Endometrial microvascular endothelial cells (primary cell): ENCODE measurements around the gene AQP4. TPM values are rescaled to one million over a fixed set of nuclear protein-coding genes. Genes with fewer than 3 reads are reported as not detected.

ENCODE experiments used
- in situ Hi-C: cut with HindIII; loops from 2 replicates; pipeline ENCODE4 v1.10.0; 2017; ENCODE audit warnings: low sequenced_read_pairs, low pct_unique_long_range_greater_than_20kb; ENCODE audit errors: inconsistent ontology term
- total RNA-seq: library from RNA; depleted of rRNA; stranded (reverse); fragments of >200 nt; gene quantifications from one replicate; pipeline ENCODE4 v1.2.3, GENCODE V29; 2015; ENCODE audit errors: inconsistent ontology term

Gene AQP4
- total RNA-seq, 1 donor from 2014 or later: not detected

DNA sequence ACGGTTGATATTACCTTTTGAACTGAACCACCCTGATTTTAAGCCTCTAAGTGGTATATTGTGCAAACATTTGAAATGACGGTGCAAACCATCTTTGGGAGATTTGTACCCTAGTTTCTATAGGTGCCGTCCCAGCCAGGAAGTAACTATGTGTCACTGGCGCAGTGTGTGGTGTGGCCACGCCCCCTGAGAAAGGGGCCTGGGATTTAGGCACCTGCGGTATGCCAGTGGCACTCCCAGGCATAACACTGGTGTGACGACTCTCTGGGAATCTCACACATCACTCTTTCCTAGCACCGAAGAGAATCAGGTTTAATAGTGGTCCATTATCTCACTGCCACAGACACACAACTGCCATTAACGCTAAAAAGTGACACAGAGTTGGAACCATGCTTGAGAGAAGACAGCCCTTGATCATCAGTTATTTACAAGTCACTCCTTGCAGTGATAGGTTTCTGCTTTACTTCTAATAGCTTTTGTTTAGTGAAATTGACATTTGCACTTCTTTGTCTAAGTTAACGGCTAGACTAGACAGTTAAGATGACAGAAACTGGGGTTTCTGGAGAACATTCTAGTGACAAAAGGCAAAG, 11.1 kb downstream of the AQP4 start:
- in situ Hi-C loops: no loop called here

DNA sequence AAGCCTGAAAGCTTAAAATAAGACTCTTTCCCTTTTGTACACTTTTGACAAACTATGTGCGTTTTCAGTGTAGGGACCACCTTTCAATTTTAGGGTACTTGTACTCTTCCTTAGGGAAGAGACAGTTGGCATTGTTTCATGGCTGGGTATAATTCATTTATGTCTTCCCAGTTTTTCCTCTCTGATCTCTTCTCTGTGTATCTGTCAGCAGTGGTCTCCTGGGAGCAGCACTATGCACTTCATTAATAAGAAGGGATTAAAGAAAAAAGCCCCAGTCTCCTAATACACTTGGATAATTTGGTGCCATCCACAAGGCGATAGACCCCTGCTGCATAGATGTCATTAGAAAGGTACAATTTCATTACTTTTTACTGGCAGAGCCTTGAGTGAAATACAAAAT, 12.1 kb downstream of the AQP4 start:
- in situ Hi-C loops: no loop called here

DNA sequence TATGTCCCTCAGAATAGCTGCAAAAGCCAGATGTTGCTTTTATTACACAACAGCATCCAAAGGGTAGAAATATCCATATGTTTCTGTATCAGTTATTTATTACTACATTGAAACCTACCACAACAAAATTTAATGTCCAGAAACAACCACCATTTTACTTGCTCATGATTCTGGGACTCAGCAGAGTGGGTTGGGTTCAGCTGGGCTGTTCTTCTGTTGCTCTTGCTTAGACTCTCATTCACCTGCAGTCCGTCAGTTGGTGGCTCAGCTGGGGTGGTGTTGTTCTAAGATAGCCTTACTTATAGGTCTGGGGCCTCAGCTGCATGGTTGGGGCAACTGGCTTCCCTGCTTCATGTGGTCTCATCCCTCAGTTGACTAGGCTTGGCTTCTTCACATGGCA, 21.7 kb downstream of the AQP4 start:
- in situ Hi-C loops: no loop called here

DNA sequence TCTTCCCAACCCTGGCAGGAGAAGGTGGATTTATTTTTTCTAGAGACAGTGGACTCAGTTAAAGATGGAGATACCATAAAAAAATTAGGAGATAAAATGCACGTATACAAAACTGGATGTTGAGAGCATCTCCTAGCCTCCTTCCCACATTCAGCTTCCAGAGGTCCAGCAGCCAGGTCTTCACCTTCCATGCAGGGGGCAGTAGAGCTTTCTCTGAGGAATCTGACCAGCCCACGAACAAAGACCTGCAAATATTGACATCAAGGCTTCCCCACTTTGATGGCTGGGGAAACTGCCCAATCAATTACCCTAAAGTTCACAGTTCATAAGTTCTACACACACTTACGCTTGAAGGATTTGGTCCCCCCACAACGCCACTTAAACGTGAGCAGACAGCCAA, 24.5 kb downstream of the AQP4 start:
- in situ Hi-C loops: no loop called here

DNA sequence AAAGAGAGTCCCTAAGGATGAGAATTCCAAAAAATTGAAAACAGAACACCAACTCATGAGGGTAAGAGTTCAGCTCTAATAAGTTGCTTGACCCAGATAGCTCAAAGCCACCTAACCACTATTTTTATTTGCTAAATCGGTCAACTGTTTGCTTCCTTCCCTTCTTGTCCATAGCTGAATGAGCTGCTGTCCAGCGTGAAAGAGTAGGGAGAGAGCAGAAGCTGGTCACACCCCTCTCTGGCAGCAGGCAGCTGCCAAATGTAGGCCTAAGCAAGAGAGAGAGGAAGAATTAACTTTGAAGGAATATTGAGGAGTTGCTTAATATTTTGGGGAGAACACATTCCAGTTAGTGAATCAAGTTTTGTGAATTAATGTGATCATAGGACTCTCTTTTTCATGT, 25.9 kb downstream of the AQP4 start:
- in situ Hi-C loops: no loop called here

DNA sequence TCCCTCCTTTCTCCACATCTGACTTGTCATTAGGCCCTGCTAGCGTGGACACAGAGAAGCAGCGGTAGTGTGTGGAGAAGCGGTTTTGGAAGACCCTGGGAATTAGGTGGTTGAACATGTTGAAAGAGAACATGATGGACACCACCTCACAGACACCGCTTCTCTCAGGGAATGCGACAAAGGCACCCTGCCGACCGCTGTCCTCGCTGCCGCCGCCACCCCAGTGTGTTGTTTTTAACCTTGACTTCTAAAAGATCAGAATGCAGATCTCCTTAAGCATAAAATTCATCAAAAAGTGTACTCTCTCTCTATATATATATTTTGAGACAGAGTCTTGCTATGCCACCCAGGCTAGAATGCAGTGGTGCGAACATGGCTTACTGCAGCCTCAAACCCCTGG, 33.2 kb downstream of the AQP4 start:
- in situ Hi-C loops: no loop called here

DNA sequence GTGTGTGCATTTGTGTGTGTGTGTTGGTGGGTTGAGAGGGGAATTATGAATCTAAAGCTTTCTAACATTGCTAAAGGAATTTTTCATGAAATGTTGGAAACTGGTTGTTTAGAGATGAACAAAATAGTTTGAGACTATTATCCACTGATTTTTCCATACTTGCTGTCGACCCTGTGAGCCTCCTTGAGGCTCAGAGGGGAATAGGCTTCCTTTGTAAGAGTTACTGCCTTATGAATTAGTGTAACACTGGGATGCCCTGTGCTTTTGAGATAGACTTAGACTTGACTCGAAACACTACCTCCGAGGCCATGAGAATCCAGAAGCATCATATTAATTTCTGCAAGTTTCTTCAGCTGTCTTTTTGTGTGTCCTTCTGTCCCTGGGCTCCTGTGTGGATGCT, 37.9 kb downstream of the AQP4 start:
- in situ Hi-C loops: no loop called here

DNA sequence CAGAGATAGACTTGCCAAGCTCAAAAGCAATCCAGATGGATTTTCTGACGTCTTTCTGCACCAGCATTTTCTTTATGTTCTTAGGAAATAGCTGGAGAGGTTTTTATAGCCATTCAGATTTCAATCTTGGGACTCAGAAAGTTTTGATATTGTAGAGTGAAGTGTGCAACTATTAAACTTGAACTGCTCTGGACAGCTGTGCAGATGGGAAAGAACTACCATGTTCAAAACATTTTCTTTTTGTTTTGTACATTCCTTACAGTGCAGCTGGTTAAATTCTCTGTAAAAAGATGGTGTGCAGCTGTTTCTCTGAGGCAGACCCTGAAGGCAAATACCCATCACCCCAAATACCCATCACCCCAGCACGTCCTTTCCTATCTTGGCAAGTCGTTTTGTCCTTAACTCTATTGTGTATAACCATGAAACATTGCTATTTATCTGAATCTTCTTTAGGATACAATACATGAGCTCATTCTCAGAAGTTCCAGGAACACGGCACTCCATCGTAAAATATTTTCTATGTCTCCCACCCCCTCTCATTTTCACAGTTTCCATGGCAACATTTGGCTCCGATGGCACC, 38.8 kb downstream of the AQP4 start:
- in situ Hi-C loops: no loop called here

DNA sequence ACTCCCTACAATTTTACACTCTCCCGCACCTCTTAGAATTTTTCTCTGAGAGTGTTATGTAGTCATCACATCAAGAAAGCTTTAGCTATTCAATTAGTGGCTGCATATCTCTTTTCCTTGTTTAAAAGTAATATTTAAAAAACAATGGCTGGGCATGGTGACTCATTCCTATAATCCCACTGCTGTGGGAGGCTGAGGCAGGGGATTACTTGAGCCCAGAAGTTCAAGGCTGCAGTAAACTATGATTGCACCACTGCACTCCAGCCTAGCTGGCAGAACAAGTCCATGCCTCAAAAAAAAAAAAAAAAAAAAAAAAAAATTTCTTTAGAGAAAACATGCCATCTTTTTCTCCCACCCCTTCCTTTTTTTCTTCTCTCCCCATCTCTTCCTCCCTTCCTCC, 44.3 kb downstream of the AQP4 start:
- in situ Hi-C loops: no loop called here

DNA sequence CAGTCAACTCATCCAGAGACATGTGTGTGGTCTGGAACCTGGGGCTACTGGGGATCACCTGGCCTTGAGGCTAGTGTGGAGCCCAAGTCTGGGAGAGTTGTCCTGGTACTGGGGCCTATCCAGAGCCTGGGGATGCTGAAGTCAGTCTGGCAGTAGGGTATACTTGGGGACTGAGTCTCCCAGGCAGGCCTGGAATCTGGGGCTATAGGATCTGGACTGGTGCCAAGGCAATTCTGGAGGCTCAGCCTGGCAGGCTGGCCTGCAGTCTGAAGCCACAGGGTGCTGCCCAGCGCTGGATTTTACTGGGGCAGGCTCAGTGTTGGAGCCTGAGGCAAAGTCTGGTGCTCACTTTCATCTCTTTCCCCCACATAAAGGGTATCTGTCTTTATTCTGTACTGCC, 46.5 kb downstream of the AQP4 start:
- in situ Hi-C loops: no loop called here

DNA sequence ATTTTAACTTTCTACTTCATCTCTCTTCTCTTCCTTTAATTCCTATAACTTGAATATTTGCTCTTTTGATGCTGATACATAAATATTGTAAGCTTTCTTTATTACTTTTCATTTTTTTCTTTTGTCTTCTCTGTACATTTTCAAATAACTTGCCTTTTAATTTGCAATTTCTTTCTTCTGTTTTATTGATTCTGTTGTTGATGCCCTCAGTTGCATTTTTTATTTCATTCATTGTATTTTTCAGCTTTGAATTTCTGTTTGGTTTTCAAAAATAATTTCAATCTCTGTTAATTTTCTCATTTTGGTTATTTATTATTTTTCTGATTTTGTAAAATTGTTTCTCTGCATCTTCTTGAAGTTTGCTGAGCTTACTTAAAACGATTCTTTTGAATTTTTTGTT, 47.0 kb downstream of the AQP4 start:
- in situ Hi-C loops: no loop called here

DNA sequence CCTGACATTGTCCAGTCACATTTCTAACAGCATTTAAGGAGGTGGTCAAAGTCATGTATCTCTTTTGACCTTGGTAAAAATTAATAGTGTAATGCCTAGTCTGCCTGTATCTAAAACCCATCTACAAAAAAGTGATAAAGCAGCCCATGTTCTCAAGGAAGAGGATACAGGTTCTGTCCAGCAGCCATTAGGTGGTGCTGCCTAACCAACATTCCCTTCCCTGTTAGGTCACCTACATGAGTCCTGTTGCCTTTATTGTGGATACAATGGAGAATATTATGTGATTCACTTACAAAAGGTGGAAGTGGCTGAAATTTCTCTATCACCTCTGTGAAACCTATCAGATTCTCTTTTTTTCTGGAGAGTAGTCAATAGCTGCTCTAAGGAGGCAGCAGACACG, 52.5 kb downstream of the AQP4 start:
- in situ Hi-C loops: no loop called here

DNA sequence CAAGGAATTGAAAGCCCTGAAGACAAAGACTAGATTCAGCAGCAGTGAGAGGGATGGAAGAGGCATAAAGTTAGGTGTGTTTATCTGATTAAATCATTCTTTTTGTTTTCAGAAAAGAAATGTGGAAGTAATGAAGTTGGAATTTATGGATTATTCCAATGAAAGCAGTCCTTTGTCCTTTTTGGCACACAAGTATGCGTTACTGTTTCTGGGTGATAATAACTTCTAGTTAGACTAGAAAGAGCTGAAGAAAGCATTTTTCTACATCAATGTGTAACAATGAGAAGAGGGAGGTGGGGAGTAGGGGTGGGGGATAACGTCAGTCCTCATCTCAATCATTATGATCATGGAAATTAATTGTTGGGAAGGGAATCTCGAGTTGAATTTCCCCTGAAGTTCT, 53.0 kb downstream of the AQP4 start:
- in situ Hi-C loops: no loop called here

DNA sequence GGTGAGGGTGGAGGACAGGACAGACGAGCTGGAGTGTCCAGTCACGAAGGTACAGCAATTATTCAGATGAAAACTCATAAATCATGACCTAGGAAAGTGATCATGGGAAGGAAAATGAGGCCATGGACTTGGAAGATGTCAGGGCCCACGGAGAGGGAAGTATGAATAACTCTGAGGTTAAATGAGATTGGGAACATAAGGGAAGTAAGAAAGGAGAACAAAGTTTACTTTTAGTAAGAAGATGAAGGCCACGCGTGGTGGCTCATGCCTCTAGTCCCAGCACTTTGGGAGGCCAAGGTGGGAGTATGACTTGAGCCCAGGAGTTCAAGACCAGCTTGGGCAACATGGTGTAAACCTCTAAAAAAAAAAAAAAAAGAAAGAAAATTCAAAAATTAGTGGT, 56.2 kb downstream of the AQP4 start:
- in situ Hi-C loops: no loop called here

DNA sequence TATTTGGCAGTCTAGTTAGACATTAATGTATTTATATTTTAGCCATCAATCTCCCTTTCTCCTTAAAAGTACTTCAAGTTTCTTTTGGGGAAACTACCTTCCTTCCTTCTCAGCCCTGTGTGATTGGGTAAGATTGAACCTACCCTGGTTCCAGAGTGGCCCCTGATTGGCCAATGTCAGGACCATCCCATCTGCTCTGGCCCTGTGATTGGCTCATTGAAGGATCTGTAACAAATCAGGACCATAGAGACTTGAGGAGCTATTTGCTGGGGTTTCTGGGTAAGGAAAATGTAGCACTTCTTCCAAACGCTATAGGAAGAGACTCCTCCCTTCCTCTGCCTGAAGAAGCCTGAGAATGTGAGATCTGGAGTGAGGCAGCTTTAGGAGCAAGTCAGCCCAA, 59.3 kb downstream of the AQP4 start:
- in situ Hi-C loops: no loop called here

DNA sequence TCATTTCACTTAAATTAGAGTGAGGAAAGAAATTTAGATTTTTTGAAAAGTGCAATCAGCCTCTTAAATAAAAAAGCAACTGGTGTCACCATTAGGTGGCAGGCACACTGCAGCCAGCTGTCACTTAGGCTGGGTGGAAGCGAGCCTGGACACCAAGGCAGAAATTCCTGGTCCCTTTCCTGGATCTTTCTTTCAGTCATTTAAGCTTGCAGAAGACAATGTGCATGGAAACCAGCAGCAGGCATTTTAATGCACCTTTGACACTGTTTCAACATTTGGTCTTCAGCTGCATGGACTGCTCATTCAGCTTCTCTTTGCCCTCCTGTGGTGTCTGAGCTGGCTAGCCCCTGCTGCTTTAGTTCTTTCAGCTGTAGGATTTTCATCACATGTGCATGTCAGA, 61.0 kb downstream of the AQP4 start:
- in situ Hi-C loops: no loop called here

DNA sequence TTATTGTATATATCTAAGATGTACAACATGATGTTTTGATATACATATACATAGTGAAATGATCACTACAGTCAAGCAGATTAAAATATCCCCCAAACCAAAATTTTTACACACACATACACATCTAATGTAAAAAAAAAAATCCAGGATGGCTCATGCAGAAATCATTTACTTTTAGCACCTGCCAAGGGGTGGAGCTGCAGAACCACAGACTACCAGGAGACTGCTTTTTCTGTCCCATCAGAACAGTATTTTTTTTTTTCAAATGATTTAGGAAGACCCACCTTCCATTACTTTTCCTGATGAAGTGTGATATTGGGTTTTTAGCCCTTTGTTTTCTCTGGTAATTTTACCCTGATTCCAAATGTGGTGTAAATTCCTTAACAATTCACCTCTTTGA, 61.9 kb downstream of the AQP4 start:
- in situ Hi-C loops: no loop called here

DNA sequence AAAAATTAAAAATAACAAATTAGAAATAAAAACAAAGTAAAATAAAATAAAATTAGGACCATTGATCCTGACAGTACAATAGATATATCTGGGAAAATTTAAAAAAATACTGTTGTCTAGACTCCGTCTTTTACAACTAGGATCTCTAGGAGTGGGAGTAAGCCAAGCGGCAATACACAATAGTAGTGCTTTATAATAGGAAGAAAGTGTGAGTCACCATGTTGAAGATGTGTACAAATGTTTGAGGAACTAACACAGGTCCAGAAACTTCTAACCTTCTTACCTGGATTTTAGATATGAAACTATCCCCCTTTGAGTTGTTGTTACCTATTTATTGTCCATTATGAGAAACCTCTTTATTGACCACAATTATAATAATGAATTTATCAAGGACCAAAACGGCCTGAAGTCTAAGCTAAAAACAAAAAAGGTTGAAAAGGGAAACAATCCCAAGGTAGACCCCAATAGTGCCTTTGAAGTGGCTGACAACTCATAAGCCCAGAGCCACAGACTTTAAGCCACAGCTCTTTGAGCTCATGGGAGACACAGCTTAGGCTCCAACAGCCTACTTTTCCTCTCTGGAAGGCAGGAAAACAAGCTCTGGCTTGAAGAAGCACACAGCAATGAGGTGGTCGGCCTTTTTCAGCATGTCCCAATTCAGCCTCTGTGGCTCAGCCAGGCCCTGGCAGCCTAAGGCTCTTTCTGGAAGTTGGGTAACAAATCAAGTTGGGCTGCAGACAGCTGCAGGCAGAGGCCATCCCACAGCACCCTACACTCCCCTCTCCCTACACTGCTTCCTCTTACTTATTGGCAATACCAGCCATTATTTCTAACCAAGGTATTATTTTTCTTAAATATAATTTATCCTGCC, 62.9 kb downstream of the AQP4 start:
- in situ Hi-C loops: no loop called here
